GM18526 (cell line): Measurements from ENCODE around the gene LRP1.

Experiments used
- POLR2A ChIP-seq: IDR thresholded peaks from 3 replicates; pipeline ENCODE4 v1.6.1; 2011; ENCODE audit not compliant: insufficient read length; ENCODE audit errors: extremely low read depth

Gene LRP1

DNA sequence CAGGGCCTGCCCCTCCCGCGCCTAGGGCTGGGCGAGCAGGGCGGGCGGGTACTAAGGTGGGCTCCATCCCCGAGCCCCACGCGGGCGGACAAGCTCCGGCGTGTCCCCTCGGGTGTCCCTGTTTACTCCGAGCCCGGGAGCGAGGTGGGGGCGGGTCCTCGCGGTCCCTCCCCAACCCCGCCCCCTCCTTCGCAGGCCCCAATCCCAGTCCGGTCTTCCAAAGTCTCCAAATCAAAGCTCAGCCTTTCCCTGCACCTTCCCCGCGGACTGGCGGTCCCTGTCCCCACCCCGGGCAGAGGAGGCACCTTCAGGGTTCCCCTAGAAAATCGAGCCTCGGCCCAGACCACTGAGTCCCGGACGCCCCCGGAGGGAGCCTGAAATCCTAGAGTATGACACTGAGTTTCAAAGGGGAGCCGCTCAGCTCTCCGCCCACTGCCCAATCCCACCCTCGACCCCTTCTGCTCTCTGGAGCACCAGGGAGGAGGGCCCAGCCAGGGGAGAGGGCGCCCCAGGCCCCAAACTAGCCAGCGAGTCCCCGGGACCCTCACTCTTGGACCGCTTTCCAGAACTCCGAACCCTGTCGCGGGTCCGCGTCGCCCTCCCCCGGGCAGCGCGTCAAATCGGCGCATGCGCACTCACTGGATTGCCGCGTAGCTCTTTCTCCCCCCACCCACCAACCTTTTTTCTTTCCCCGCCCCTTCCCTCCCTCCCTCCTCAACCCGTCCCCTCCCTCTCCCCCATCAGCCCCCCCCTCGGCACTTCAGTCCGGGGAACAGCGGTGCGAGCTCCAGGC, at the start of gene LRP1:
TSS of gene LRP1 (plus strand) at position 758 of the 793 bp plus-strand sequence. CDS start 482 bp downstream, outside the sequence.
- TF ChIP-seq POLR2A: no peak

DNA sequence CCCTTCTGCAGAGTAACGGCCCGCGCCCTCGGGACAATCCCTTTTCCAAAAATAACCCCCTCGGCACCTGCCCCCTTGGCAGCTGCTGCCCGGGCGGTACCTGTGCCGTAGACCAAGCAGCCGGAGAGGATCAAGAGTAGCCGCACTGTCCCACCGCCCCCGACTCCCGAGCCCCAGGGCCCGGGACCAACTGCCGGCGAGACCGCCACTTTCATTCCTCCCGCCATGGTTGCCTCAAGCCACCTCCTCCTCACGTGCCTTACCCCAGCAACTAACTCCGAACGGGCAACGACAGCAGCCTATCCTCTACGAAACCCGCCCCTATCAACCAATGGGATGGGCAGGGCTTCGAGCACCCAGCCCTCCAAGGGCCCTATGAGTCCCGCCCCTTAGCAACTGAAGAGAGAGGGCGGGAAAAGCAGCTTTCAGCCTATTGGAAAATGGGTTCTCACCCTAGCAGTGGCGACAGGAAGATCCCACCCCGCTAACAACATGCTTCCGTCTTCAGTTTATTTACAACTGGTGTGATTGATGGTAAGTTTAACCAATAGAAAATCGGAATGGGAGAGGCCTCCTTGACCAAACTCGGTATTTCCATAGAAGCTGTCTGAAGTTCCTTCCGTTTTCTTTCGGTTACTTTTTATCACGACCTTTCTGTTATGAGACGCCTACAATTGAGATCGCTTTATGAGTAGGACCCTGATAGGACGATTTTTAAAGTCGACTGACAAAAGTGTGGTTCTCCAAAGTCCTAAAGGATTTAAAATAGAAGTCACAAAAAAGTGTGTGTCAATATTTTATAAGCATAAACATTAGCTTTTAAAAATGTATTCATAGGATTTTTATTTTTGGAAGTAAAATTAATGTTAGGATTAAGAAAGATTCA, 49.5 kb upstream of the LRP1 start, which contains the start of gene NEMP1:
TSS of gene NEMP1 (minus strand) at position 273 of the 886 bp plus-strand sequence. CDS start at position 227, 46 bp downstream.
- peak; percentile 68 for TF ChIP-seq POLR2A

DNA sequence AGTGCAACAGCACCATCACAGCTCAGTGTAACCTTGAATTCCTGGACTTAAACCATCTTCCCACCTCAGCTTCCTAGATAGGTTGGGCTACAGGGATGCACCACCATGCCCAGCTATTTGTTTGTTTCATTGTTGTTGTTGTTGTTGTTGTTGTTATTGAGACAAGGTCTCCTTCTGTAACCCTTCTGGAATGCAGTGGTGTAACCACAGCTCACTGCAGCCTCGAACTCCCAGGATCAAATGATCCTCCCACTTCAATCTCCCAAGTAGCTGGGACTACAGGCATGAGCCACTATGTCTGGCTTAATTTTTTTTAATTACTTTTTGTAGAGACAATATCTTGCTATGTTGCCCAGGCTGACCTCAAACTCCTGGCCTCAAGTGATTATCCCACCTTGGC, 48.5 kb upstream of the LRP1 start:
- no peak for TF ChIP-seq POLR2A

DNA sequence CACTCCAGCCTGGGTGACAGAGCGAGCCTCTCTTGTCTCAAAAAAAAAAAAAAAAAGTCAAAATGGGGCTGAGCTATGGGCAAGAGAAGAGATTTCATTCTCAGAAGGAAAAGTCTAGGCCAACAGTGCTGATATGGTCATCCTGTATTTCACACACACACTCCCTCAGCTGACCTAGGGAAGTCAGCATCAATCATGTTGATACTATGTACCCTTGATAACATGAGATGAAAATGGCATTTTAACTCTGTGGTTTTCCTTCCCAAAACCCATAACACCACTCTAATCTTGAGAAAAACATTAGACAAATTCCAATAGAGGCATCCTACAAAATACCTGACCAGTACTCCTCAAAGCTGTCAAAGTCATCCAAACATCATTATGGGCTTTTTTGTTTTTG, 47.4 kb upstream of the LRP1 start:
- no peak for TF ChIP-seq POLR2A

DNA sequence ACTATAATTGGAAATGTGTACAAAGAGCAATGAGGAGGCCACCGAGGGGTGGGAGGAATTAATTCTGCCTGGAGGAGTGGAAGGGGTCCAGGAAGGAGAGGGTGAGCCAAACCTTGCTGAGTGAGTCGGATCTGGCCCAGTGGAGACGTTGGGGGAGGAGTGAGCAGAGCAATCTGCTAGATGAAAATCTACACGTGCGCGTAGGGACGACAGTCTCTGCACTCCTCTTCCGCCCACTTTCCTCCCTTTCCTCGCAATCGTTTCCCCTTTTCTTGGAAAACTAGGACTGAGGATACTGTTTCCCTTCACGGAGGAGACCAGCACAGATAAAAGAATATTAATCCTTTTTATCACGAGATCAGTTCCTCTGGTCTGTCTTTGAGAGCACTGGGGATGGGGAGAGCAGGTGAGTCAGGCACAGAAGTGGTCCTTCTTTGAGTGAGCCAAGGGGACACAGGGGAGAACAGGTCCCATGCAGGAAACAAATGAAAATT, 42.2 kb upstream of the LRP1 start:
- peak; percentile 29 for TF ChIP-seq POLR2A

DNA sequence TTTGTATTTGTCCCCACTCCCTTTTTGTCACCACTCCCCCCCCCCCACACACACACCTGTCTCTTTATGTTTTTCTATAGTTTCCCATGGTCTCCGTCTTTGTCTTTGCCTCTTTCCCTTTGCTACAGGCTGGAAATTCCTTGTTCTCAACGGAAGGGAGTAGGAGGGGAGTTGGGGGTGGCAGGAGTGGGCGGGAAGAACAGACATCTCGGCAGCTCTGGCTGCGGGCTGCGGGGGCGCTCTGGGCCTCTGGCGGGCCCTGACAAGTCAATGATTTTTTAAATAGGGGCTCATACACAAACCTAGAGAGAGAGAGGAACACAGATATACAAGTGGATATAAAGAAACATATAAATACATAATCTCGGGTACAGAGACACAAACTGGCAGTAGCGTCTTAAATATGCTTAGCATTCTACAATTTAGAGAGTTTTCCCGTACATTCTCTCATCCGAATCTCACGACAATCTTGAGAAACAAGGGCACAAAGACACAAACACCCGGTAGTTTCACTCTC, 41.7 kb upstream of the LRP1 start:
- TF ChIP-seq POLR2A: no peak

DNA sequence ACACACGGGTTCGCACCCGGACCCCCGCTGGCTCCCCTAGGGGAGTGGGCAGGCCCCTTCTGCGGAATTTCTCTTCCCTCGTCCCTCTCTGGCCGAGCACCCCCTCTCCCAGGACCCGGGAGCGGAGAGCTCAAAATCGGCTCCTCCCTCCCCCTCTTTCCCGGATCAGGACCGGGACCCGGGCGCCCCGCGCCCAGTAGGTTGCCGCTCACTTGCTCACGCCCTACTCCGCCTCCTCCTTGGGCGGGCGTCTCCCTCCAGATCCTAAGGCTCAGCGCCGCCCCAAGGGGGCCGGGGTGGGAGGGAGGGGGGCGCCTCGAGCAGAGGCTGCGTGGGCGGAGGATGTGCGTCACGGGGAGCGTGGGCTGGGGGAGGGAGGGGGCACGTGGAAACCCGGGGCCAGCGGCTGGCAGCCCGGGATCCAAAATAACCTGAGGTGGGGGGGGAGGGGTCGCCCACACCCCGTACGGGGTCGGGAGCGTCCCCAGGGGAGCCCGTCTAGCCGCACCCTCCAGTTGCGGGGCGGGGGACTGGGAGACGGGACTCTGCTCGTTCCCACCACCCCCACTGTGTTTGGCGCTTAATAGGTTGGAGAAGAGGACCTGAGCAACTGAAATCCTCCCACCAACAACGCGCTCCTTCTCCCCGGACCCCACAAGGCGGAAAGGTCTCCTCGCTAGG, 41.1 kb upstream of the LRP1 start:
- peak; percentile 55 for TF ChIP-seq POLR2A

DNA sequence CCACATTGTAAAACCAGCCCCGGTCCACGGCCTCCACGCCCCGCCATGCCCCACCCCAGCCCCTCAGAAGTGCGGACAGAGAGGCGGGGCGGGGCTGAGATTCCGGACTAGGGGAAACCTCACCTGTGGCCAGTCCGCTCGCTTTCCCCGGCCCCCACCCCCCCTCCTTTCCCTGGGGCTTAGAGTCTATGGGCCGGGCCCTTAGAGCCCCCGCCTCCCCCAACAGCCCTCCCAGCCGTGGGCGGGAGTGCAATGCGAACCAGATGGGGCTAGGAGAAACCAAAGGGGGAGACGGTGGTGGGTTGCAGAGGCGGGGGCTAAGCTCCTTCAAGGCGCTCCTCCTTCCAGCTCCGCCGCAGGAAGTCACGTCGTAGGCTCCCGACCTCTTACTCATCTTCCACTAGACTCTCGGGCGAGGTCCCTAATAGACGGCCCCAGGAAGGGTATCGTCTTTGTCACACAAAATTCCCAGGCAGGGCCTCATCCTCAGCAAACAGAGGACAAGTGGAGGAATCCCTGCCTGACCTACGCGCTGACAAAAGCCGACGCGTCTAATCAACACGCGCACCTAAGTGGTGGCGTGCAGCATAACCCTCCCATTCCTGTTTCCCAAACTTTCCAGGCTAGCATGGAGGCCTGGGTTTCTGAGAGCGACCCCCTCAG, 40.5 kb upstream of the LRP1 start:
- TF ChIP-seq POLR2A: peak; percentile 57

DNA sequence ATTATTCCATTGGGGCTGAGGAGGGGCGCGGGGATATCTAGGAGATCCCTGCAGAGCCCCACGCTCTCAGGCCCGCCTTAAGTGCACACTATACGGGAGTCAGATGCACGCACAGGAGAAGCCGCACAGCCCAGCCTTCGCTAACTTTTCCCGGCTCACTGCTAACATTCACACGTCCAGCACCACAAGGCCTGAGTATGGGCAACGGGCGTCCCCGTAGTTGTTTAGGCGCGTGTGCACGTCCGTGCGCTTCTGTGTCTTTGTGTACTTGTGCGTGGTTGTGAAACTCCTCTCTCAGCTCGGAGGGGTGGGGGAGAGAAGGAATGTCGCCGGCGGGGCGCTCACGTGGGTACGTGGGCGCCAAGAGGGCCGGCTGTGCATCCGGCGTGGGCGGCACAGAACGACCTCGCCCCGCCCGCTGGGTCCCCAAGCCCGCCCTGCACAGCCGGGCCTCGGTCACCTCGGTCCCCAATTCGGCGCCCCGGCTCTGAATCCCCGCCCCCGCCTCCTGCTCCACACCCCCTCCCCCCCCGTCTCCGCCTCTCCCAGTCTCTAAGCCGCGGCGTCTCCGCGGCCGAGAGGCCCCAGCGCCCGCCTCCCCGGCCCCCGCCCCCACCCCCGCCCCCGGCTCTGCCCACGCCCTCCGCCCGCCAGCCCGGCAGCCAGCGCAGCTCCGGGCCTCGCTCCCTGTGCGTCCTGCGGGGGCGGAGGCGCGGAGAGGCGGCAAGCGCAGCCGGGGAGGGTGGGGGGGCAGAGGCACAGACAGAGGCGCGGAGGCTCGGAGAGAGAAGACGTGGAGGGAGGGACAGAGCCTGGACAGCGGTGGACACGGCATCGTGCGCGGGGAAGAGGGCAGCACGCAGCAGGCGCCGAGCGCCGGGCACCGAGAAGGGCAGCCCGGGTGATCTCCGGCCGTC, 39.7 kb upstream of the LRP1 start, which contains the start of gene NAB2:
TSS of gene NAB2 (plus strand) at position 761 of the 917 bp plus-strand sequence. CDS start 158 bp downstream, outside the sequence.
- peak; percentile 76 for TF ChIP-seq POLR2A

DNA sequence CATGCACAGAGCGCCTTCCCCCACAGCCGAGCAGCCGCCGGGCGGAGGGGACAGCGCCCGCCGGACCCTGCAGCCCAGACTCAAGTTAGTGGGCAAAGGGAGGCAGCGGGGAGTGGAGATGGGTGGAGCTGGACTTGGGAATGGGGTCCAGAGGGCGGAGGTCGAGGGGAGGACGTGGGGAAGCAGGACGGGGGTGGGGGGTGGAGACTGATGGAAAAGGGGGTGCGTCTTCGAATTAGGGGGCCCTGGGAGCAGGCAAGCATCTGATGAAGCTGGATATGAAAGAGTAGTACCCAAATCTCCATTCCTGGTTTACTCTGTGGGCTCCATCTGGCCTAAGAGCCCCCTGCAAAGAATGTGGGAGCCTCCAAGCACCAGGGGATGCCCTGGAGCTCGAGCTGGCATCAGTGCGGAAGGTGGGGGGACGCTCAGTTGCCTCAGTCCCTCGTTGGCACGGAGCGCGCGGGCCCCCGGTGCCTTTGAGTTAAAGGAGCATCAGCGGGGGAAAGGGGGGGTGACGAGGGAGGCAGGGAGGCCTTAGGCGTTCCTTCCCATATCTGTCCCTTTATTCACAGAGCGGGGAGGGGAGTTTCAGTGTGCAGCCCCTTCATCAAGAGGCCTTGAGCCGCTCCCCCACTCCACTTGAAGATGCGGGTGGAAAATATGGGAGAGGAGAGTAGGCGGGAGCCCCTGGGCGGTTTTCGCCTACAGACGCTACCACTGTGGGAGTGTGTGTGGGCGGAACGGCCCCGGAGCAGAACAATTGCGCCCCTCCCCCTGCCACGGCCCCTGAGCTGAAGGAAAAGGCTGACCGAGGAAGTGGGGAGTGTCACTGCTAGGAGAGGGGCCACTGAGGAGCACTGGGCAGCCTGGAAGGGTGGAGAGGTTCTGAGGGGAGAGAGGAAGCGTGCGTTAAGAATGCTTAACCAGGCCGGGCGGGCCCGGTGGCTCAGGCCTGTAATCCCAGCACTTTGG, 38.7 kb upstream of the LRP1 start:
- TF ChIP-seq POLR2A: no peak

DNA sequence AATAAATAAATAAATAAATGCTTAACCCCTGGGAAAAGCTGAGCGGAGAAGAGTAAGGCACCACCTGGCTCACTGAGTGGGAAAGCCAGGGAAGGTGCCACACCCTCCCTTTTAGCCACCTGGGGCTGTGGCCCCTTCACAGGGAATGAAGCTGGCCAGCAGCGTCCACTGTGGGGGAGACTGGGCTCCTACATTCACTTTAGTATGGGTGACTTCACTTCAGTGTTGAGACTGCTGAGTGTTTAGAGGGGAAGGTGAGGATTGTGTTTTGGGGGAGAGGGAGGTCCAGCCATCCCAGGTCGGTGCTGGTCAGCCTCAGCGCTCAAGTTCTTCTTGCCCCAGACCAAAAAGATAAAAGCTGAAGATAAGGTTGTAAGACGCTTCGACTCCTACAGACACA, 37.8 kb upstream of the LRP1 start:
- no peak for TF ChIP-seq POLR2A
